GM21423 (cell line): ENCODE measurements around the gene MOB2.

Source experiments
- ATAC-seq: cut with Tn5 transposase; IDR thresholded peaks from one replicate; pipeline ENCODE4 v1.9.1; 2021; ENCODE audit warnings: mild to moderate bottlenecking, moderate library complexity; ENCODE audit not compliant: unreplicated experiment

The MOB2 gene

DNA sequence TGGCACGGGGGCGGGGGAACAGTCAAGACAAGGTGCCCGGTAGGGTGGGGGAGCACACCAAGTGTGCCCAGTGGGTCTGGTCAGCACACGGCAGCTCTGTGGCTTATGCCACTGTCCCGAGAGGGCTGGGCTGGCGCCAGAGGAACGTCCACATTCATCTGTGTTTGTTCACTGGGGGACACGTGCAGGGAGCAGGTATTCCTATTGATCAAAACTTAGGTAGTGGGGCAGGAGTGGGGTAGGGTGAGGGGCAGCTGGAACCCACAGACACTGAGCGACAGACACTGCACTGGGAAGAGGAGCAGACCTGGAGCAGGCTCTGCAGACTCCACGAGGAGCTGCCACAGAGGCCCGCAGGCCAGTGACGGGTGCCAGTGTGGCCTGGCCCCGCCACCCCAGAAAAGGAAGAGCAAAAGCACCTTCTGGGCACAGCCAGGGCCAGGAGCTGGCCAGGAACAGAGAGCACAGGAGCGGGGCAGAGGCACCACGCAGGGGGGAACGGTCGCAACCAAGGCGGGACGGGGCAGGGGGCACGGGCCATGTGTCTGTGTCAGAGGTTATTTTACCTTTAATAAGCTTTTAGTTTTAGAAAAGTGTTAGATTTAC, 2.1 kb upstream of the MOB2 start:
- no peak for ATAC-seq

DNA sequence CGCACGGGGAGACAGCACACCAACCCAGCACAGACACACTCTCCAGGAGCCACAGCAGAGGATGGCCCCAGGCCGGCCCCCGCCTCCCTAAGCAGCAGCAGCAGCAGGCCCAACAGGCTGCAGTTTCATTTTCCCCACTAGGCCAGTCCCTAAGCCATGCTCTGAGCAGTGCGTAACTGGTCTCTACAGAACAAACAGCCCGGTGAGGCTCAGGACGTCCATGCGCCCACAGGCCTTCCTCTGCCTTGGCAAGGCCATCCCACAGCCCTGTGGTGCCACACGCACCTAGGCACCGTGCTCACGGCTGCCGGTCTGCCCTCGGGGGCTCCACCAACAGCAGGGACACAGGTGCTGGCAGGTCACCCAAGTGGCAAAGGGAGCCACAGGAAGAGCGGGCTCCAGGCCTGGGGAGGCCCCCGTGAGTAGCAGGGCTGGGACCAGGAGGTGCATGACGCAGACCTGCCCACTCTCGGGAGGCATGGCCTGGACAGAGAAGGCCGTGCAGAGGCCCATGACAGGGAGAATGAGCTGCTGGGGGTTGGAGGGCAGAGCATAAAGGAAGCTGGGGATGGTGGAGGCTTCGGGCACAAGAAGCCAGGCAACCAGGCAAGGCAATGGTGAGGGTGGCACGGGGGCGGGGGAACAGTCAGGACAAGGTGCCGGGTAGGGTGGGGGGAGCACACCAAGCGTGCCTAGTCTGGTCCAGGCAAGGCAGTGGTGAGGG, 1.4 kb upstream of the MOB2 start:
- no peak for ATAC-seq

DNA sequence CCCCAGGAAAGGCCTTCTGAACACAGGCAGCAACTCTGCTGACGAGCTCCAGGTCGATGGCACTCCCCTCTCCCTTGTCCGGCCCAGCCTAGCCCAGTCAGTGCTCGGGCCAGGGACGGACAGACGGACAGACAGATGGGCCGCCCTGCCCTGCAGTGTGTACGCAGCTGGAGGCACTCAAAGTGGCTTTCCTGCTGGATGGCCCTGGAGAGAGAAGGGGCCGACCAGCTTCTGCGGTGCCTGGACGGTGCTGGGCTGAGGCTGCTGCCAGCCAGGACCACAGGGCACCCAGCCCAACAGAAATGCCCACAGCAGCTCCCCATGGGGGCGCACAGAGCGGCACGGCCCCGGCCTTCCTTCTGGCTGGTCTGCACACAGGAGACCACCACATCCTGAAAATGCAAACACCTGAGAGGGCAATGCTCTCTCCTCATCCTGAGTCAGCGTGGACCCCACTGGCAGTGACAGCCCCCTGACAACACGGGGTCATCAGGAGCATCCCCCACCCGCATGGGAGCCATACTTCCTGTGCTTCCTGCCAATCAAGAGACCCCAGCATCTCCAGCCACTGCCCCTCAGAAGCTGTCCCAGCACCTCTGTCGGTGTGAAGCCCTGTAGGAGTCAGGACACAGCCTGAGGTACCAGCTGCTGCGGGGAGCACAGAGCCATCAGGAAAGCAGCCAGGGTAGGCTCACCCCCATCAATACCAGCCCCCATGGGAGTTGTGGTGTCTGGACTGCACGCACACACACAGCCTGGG, 692 bp upstream of the MOB2 start:
- no peak for ATAC-seq

DNA sequence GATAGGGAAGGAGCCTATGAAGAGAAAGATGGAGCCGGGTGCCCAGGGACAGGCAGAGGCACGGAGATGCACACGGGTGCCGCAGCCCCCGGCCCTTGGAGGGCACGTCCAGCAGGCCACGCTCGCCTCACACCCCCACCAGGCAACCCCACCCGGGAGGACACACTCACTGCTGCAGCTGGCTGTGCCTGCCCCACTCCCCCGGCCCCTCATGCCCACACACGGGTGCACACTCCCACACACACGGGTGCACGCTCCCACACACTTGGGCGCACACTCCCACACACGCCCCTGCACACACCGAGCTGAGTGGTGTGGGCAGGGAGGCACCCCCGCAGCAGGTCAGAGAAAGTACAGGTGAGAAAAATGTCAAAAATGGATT, 1.1 kb downstream of the MOB2 start:
- ATAC-seq: no peak

DNA sequence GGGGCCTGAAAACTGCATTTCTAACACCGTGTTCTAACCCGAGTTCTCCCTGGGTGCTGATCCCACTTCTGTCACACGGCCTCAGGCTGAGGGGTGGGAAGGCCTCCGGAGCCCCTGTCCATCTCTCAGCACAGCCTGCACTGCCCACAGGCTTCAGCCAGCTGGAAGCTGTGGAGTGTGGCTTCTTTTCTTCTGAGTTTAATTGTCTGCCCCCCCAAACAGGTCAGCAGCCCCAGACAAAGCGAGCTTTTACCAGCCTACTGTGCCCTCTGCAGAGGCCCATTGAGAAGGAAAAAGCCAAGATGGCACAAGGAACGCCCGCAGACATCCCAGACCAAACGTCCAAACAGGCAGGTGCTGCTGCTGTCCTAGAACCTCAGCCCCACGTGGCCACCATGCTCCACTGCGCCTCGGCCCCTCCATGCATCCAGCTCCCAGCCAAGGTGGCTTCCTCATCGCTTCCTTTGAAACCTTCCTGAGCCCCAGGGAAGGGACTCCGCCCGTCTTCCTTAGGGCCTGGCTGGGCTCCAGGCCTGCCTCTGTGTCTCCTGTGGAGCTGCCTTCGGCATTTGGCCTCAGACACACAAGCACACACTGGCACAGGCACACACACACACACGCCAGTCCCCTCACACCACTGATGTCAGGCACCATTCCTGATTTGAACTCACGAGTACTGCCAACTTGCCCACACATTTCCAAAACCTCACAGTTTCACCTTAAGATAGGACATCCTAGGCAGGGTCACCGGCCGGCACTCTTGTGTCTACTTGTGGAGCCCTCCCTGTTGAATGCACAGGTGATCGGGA, 1.7 kb downstream of the MOB2 start:
- ATAC-seq: no peak

DNA sequence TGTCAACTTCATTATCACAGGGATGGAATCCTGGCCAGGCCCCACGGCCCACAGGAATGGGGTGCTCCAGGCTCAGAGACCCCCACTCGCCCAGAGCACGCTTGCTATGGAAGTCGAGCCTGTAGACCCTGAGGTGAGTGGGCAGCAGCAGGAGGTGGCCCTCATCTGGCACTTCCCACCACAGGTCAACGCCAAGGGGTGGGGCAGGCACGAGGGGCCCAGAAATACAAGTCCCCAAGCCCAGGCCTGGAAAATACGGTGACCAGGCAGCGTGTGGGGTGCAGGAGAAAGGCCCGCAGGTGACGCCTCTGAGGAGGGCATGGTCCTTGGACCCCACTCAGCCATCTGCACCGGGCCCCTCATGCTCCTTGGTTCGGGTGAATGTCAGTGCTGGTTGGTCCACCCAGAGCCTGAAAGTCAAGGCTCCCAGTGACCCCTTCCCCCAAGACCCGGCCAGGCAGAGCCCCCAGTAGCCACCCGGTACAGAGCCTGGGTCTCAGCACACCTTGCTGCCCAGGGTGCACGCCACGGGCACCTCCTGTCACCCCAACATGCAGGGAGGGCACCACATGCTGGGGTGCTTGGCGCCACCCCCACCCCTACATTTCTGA, 2.4 kb downstream of the MOB2 start:
- no peak for ATAC-seq

DNA sequence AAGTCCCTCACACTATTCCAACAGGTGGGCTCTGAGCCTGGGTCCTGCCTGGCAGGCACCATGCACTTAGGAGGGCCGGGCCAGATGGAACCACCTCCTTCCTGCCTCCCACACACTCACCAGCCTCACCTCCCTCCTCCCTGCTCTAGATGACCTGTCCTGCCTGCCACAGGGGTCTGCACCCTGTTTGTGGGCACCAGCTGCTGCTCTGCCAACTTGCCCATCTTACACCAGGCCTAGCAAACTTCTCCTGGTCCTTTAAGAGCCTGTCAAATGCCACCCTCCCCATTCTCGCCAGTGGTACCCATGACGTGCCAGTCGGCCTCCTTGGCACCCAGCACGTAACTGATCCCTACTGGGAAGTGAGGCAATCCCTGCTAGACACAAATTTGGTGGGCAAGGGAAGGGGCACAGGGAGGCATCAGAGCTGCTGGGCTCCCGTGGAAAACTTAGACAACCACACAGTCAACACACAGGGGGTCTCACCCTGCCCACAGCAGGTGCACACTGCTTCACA, 3.1 kb downstream of the MOB2 start:
- ATAC-seq: no peak

DNA sequence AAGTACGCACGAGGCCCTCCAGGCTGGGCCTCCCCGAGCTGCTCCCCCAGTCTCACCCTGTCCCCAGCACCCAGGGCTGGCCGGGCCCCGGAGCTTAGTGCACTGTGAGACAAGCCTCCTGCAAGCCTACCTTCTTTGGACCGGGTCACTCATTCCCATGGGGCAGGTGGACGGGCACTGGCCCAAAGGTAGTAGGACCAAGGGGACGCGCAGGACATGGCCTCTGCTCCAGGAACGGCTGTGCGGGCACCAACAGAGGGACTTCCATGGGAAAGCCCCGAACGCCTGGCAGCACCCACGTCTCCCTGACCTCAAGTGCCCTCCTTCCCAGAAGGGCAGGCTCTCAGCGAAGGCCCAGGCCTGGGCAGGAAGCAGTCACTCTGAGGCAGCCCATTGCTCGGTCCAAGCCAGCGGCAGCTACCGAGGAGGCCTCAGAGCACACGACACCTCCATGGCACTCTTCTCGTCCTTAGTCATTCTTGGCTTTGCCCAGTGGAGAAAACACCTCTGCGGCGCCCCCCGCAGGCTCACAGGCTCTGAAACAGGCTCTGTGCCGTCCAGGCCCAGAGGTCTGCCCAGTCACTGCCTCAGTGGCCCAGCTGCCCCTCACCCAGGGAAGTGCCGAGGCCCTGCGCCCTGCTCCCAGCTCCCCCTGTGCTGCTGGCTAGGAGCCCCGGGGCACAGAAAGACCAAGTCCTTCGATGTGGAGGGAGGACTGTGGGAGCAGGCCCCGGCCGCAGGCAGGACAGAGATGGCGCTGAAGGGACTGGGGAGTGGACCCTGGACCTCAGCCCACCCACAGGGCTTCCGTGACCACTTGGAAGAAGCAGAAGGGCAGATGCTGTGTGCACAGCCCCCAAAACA, 3.8 kb downstream of the MOB2 start:
- ATAC-seq: no peak

DNA sequence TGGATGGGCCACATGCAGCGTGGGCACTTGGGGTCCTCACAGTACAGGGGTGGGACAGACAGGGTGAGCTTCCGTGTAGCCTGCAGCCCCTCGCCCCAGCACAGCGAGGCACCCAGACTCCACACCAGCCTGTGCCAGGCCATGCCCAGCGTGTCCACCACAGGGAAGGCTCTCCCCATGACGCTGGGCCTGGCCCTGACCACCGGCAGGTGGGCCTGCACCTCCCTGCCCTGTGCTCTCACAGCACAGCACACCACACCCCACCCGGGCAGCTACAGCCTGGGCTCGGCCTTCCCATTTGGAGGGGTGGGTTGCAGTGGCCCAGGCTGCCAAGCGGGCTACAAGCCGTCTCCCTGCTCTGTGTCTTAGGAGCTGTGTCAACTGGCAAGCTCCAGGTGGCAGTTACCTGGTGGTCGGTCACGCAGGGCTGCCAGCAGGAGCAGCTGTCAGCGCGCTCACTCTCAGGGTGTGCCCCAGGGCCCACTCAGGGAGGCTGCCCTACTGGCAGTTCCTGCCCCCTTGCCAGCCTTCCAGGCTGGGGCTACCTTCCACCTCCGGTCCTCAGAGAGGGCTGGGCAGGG, 4.6 kb downstream of the MOB2 start:
- no peak for ATAC-seq

DNA sequence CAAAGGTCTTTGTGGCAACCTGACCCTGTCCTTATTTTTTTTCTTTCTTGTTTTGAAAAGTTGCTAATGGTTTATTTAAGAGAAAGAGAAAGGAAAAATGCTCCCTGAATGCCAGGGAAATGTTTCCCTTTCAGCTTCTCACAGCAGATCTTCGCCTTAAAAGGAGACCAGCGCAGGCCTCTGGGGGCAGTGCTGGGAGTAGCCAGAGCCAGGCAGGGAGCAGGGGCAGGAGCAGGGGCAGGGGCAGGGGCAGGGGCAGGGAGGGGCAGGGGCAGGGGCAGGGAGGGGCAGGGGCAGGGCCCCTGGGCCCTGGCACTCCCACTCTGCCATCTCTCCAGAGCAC, 5.1 kb downstream of the MOB2 start:
- ATAC-seq: no peak

DNA sequence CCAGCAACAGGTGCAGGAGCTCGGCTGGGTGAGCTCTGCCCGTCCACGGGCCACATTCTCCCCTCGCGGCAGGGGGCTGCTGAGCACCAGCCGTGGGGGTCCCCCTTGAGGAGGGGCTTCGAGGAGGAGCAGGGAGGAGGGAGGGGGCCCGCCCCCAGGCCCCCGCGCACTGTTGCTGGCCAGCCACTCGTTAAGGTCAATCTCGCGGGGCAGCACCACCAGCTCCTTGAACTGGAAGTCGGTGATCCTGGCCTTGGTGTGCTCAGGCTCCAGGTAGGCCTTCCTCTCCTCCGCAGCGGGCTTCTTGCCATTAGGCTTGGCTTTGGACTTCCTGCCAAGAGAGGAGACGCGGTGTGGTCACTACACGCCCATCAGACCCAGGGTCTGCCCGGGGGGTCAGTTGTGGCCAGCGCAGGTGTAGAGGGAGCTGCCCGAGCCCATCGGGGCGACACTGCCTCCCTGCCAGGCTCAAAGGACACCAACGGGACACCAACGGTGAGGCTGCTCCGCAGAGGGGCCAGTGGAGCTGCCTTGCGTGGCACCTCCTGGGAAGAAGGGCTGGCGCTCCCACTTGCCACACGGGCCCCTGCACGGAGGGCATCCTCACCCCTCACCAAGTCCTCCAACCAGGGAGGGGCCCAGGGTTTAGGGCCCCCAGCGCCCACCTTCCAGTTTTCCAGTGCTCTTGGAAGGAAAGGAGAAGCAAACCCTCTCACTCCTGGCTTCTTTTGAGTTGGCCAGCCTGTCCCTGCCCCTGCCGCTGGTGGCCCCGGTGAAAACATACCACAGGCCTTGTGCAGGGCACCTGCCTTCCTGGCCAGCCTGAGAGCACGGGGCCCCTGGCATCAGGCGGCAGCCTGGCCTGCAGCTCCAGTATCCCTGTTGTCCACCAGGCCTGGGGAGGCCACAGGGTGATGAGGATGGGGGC, 5.8 kb downstream of the MOB2 start:
- no peak for ATAC-seq

DNA sequence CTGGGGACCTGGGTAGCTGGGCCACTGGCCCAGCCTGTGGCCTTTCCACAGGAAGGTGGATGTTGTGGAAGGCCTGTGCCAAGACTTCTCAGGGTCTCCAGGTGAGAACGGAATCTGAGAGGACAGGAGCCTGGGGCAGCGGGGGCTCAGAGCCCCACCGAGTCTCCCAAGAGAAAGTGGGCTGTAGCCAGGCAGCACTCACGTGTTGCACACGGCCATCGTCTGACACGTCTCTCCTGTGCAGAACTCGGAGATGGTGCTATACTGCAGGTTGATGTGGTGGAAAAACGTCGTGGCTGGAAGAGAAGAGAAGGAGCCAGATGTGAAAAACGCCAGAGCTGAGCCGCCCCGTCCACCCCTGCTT, 6.4 kb downstream of the MOB2 start:
- ATAC-seq: no peak

DNA sequence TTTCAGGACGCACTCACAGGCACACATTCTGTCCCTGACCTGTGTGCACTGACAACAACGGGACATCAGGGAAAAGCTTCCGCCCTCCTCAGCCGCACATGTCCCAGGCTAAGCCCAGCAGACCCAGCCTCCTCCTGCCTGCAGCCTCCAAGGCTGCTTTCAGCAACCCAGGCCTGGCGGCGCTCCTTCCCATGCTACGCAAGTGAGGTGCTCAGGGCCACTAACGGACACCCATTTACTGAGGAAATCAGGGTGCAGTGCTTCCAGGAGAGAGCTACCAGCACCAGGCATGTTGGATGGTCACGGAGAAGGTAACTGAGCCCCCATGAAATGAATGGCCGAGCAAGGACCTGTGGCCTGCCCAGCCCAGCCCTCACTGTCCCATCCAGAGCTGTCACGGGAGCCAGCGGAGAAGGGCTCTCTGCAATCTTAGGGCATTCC, 6.9 kb downstream of the MOB2 start:
- no peak for ATAC-seq

DNA sequence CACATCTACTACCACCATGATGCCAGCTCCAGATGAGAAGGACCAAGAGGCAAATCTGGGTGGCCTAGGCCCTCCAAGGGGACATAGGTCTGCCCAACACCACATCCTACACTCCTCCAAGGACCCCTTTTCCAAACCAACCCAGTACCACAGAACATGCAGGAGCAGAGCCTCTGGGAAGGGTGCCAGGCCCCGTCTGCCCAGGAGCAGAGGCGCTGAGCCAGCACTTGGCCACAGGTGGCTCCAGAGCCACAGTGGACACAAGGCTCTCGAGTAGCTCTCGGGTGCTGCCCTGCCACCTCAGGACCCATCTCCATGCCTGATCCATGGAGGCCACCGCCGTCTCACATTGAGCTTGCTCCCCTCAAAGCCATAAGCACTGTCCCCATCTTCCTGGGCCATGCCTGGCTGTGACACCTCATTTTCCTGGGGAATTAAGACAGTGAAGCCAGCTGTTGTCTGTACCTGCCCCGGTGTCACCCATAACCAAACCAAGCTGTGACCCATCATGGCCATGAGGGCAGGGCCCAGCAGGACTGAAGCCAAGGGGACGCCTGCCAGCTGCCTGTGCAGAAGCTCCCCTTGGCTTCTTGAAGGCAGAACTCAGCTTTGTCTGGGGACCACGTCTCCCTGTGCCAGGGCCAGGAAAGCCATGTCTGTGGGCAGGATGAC, 7.4 kb downstream of the MOB2 start:
- ATAC-seq: no peak

DNA sequence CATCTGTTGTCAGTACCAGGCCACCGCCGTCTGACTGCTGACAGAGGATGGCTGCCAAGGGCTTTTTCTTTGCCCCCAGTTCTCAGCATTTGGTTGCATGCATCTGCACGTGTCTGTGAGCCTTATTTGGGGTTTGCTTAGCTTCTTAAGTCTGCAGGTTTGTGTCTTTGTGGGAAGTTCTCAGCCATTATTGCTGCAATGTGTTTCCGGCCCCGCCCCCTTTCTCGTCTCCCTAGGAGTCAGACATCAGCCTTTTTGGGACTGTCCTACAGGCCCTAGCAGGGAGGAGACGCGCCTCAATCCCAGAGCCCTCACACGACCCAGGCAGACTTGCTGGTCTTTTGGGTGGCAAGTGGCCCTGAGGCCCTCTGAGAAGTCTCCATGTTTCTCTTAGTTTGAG, 8.0 kb downstream of the MOB2 start:
- ATAC-seq: no peak

DNA sequence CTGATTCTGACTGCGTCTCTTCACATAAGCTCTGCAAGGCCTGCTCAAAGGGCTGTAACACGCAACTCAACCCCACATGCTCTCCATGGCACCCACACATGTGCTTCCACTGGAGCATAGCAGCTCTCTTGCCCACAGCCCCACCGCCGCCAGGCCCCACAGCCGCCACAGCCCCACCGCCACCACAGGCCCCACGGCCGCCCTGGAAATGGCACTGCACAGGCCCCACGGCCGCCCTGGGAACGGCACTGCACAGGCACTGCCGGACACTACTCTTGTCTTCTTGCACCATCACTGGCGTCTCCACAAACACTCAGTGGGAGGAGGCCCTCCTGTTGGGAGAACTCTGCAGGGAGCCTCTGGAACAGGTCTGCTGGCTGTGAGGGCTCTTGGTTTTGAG, 8.6 kb downstream of the MOB2 start:
- no peak for ATAC-seq

DNA sequence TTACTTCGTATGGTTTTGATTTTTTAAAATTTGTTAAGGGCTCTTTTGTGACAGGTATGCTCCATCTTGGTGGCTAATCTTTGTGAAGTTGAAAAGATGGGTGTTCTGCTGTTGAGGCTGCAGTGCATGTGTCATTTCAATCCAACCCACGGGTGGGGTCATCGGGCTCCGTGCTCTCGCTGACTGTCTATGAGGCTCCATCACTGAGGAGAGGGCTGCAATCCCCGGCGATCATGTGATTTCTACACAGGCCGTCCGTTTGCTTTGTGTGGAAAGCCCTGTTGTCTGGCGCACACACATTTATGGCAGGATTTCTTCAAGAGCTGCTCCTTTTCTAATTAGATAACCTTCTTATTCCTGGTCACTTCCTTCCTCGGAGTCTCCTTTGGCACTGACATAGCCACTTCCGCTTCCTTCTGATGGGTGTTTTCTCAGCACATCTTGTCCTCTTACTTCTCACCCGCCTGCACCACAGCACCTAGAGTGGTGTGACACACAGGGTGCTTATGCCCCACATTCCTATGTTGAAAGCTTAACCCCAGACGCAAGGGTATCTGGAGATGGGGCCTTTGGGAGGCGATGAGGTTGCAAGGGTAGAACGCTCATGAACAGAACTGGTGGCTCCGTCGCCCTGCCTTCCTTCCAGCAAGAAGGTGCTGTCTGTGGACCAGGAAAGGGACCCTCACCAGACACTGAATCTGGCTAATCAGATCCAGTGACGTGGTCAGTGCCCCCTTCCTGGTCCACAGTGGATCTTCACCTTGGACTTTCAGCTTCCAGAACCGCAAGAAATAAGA, 9.4 kb downstream of the MOB2 start:
- no peak for ATAC-seq
